ENCODE data around the gene L1TD1. TPM values are rescaled to one million over a fixed set of nuclear protein-coding genes. Genes with fewer than 3 reads are reported as not detected.

The L1TD1 gene
- total and polyA plus RNA-seq, 9 of the 15 experiments (the other 6 are each of a cell fraction or from before 2014, with no cell fraction given), result 0.09 TPM; not detected in 8

GRCh38 chr1:62196086-62196690 is 1.5 kb downstream of the L1TD1 start:
- H3K4me3 ChIP-seq, result no peak overlapping the region
- ChIA-PET CTCF (ENCODE audit: low intra/inter-chr PET ratio) (no interaction called here), POLR2A (interaction anchor here (0.9 kb wide), 1 partner anchor 9 kb away, joined by 4 read pairs; no protein-coding TSS in a partner anchor)
- DNase-seq (ENCODE audit: extremely low read depth in 1 of 4, low spot score in 3 of 4), result no peak
- peaks cover 16 to 40% of the 10 kb centered on the region in 2 experiments for H3K27me3 ChIP-seq (ENCODE audit: control insufficient read depth in 2 of 2, insufficient read depth in 2 of 2, low read length in 2 of 2)
- no peaks in the 10 kb centered on the region for H3K9me3 ChIP-seq (replicated peaks; ENCODE audit: control insufficient read depth, insufficient read depth, low read depth, low read length)
- no peaks in the 10 kb centered on the region for H4K20me1 ChIP-seq (replicated peaks; ENCODE audit: control insufficient read depth, insufficient read depth, low read length)
- in situ Hi-C loops (cut with MboI) (no loop called here), intact Hi-C loops (cut with micrococcal nuclease) (no loop called here)
- WGBS (ENCODE audit: insufficient coverage, low coverage, missing lambda C conversion rate), result 7% methylated on average over 16 of the region's 17 CpGs
- TF ChIP-seq ETS2 (tag; IDR thresholded peaks at IDR 0.05; ENCODE audit: borderline replicate concordance, poor library complexity, severe bottlenecking), result no peak
- TF ChIP-seq TRIM28 (IDR thresholded peaks at IDR 0.05), result no peak
- H3K9me1 ChIP-seq (ENCODE audit: control insufficient read depth, insufficient read depth, low read length), result no peaks in the 10 kb centered on the region
- no TSS peak for BruUV-seq (replicated peaks)
- H3K4me1 ChIP-seq (replicated peaks in 1 of 2; ENCODE audit: control insufficient read depth in 2 of 2, insufficient read depth in 2 of 2, low read length in 2 of 2), result no peaks in the 10 kb centered on the region
- no peak overlapping the region for H3K4me2 ChIP-seq (ENCODE audit: insufficient read depth, low read length)
- H3K79me2 ChIP-seq (ENCODE audit: control insufficient read depth, insufficient read depth, low read length), result no peaks in the 10 kb centered on the region
- no peak for ATAC-seq
- H3K27ac ChIP-seq (ENCODE audit: extremely low read depth, low read depth, low read length), result no peak overlapping the region
- no peak for FAIRE-seq
- H2AFZ ChIP-seq (ENCODE audit: low read depth, low read length), result no peak overlapping the region
- no peaks in the 10 kb centered on the region for H3K36me3 ChIP-seq (ENCODE audit: control insufficient read depth, insufficient read depth, low read length)
- no peak overlapping the region for H3K9ac ChIP-seq (ENCODE audit: insufficient read depth in 1 of 2, low read depth in 2 of 2, low read length in 2 of 2)

DNA sequence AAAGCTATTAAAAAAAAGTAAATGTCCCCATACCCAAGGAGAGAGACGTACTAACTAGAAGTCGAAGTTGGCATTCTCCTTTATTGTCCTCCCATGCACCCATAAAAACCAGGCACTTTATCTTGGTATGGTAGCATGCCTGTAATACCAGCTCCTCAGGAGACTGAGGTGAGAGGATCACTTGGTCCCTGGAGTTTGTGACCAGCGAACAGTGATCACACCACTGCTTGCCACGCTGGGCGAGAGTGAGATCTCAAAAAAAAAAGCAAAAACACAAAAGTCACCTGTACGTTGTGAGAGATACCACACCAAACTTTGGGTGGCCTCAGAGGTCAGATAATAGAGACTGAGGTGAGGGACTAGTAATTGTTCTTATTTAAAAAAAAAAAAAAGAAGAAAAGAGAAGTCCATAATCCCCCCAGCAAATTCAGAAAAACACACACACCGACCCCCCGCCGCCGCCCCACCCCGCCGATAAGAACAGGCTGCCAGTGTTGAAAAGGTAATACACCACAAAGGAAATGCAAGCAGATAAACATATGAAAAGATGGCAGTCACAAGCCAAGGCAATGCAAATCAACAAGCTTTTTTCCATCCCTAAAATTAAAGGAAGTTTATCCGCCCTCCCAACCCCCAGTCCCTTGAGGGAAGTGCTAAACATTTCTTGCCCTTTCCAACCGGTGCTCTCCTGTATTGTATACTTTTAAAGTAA is 3.6 kb downstream of the L1TD1 start:
- WGBS (ENCODE audit: insufficient coverage, low coverage, missing lambda C conversion rate), result 1% methylated on average over 11 of the region's 14 CpGs
- POLR2A ChIA-PET, result interaction anchor here (0.6 kb wide), 2 partner anchors 74 to 473 kb away, joined by 3 read pairs; no protein-coding TSS in a partner anchor
- in situ Hi-C loops (cut with MboI), result no loop called here
- TF ChIP-seq NFE2L1 (tag; IDR thresholded peaks at IDR 0.05; ENCODE audit: borderline replicate concordance, low read depth) (no peak), SP2 (IDR thresholded peaks at IDR 0.05; ENCODE audit: extremely low read depth, low read depth, low read length, poor library complexity, severe bottlenecking) (no peak)
- TF ChIP-seq, protein P1, sequence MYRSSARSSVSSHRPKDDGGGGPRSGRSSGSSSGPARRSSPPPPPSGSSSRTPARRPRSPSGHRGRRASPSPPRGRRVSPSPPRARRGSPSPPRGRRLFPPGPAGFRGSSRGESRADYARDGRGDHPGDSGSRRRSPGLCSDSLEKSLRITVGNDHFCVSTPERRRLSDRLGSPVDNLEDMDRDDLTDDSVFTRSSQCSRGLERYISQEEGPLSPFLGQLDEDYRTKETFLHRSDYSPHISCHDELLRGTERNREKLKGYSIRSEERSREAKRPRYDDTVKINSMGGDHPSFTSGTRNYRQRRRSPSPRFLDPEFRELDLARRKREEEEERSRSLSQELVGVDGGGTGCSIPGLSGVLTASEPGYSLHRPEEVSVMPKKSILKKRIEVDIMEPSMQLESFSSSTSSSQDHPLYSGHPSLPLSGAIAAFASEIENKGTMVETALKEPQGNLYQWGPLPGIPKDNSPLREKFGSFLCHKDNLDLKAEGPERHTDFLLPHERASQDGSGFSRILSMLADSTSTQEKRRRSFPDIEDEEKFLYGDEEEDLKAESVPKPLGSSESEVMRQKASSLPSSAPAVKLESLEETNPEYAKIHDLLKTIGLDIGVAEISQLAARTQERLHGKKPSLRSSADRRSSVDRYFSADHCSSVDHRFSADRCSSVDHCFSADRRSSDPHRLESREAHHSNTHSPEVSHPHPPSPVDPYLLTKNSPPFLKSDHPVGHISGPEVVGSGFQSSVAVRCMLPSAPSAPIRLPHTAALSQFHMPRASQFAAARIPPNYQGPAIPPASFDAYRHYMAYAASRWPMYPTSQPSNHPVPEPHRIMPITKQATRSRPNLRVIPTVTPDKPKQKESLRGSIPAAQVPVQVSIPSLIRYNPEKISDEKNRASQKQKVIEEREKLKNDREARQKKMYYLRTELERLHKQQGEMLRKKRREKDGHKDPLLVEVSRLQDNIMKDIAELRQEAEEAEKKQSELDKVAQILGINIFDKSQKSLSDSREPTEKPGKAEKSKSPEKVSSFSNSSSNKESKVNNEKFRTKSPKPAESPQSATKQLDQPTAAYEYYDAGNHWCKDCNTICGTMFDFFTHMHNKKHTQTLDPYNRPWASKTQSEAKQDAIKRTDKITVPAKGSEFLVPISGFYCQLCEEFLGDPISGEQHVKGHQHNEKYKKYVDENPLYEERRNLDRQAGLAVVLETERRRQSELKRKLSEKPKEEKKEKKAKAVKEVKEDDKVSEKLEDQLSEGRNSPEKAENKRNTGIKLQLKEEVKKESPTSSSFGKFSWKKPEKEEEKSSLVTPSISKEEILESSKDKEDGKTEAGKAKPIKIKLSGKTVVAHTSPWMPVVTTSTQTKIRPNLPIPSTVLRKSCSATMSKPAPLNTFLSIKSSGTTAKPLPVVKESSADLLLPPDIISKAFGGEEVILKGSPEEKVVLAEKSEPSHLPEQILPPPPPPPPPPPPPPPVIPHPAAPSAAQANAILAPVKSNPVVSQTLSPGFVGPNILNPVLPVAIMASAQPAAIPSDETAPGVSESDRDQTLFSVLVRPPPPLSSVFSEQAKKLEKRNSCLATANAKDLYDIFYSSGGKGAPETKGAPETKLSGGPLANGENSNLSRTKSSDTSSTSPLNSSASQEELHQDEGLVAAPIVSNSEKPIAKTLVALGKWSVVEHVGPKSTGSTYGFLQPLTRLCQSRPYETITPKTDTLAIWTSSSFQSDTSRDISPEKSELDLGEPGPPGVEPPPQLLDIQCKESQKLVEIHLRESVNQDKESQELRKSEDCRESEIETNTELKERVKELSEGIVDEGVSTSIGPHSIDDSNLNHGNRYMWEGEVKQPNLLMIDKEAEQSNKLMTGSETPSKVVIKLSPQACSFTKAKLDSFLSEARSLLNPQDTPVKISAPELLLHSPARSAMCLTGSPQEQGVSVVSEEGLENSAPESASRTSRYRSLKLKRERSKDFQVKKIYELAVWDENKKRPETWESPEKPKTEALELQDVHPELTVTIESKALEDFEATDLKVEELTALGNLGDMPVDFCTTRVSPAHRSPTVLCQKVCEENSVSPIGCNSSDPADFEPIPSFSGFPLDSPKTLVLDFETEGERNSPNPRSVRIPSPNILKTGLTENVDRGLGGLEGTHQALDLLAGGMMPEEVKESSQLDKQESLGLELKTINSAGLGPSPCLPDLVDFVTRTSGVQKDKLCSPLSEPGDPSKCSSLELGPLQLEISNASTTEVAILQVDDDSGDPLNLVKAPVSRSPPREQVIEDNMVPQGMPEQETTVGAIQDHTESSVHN (IDR thresholded peaks at IDR 0.05; ENCODE audit: borderline replicate concordance in 1 of 2, low read depth in 1 of 2), result no peak

More for the DNA sequence above, 3.6 kb downstream of the L1TD1 start:
- H3K27ac ChIP-seq (ENCODE audit: extremely low read depth, low read depth, low read length), result no peak overlapping the region
- H3K27me3 ChIP-seq (ENCODE audit: control insufficient read depth in 2 of 2, insufficient read depth in 2 of 2, low read length in 2 of 2), result peaks cover 12 to 33% of the 10 kb centered on the region in 2 experiments
- no peaks in the 10 kb centered on the region for H3K9me3 ChIP-seq (replicated peaks; ENCODE audit: control insufficient read depth, insufficient read depth, low read depth, low read length)
- ATAC-seq (no peak), DNase-seq (ENCODE audit: extremely low read depth in 1 of 4, low spot score in 3 of 4) (no peak), FAIRE-seq (no peak)
- H2AFZ ChIP-seq (ENCODE audit: low read depth, low read length), result no peak overlapping the region
- H3K4me2 ChIP-seq (ENCODE audit: insufficient read depth, low read length), result no peak overlapping the region
- no TSS peak for BruUV-seq (replicated peaks)
- no peaks in the 10 kb centered on the region for H3K4me1 ChIP-seq (replicated peaks in 1 of 2; ENCODE audit: control insufficient read depth in 2 of 2, insufficient read depth in 2 of 2, low read length in 2 of 2)
- no peaks in the 10 kb centered on the region for H3K79me2 ChIP-seq (ENCODE audit: control insufficient read depth, insufficient read depth, low read length)
- H3K4me3 ChIP-seq, result no peak overlapping the region
- H4K20me1 ChIP-seq (replicated peaks; ENCODE audit: control insufficient read depth, insufficient read depth, low read length), result no peaks in the 10 kb centered on the region
- intact Hi-C loops (cut with micrococcal nuclease), result no loop called here
- no peaks in the 10 kb centered on the region for H3K36me3 ChIP-seq (ENCODE audit: control insufficient read depth, insufficient read depth, low read length)
- CTCF ChIA-PET (ENCODE audit: low intra/inter-chr PET ratio), result no interaction called here
- H3K9ac ChIP-seq (ENCODE audit: insufficient read depth in 1 of 2, low read depth in 2 of 2, low read length in 2 of 2), result no peak overlapping the region
- H3K9me1 ChIP-seq (ENCODE audit: control insufficient read depth, insufficient read depth, low read length), result no peaks in the 10 kb centered on the region
